Muscle of leg (tissue), 16 donors: ENCODE measurements around the gene CD47. TPM values are rescaled to one million over a fixed set of nuclear protein-coding genes. Genes with fewer than 3 reads are reported as not detected.

Experiments used
- DNase-seq: peaks from one replicate; pipeline ENCODE4 v3.0.0; 2013
- H3K27ac ChIP-seq: one replicate; pipeline ENCODE4 v1.5.1; 2013; ENCODE audit warnings: mild to moderate bottlenecking, low read length, control low read depth
- H3K27me3 ChIP-seq: one replicate; pipeline ENCODE4 v1.6.1; 2013; ENCODE audit warnings: low read length; ENCODE audit not compliant: control insufficient read depth, insufficient read depth
- H3K36me3 ChIP-seq: one replicate; pipeline ENCODE4 v1.6.1; 2013; ENCODE audit warnings: low read length; ENCODE audit not compliant: control insufficient read depth, insufficient read depth
- H3K4me1 ChIP-seq: one replicate; pipeline ENCODE4 v1.6.1; 2013; ENCODE audit warnings: low read length; ENCODE audit not compliant: control insufficient read depth, insufficient read depth
- H3K4me3 ChIP-seq: one replicate; pipeline ENCODE4 v1.5.1; 2013; ENCODE audit warnings: low read length, control low read depth
- H3K9me3 ChIP-seq: replicated peaks from 2 replicates; pipeline ENCODE4 v1.6.1; 2013; ENCODE audit warnings: low read depth, low read length; ENCODE audit not compliant: control insufficient read depth
- WGBS: methylation state at CpG from one replicate; pipeline ENCODE4 v1.1.5; 2013; ENCODE audit warnings: missing lambda C conversion rate; ENCODE audit not compliant: insufficient coverage; 5-methylcytosine and 5-hydroxymethylcytosine counted together
- long read RNA-seq, 11 donors: transcript quantifications; one replicate each; lab custom pipeline, GENCODE V29; 2026
- polyA plus RNA-seq, 8 donors: library from polyadenylated mRNA; unstranded; fragments of 120-200 nt; gene quantifications; one replicate each; pipeline versions ENCODE4 v1.2.1 to v1.2.3, GENCODE V29; 2013; ENCODE audit warnings: inconsistent platforms in 1 of 8, low replicate concordance in 1 of 8; ENCODE audit not compliant: insufficient read length in 8 of 8, insufficient read depth in 1 of 8
- total RNA-seq: library from RNA; stranded (reverse); fragments of 120-200 nt; gene quantifications from one replicate; pipeline ENCODE4 v1.2.4, GENCODE V29; 2013

Gene CD47
- total RNA-seq, result 67.7 TPM
- 10 to 100 TPM; 55.3 to 84.6 (median 73.0) TPM for polyA plus RNA-seq
- long read RNA-seq, donor 1, full-length matches to known transcripts, result 11 of 16 reads
- long read RNA-seq, donor 1, partial matches to known transcripts, result 5 of 16 reads
- long read RNA-seq, donor 1, other reads (novel, unspliced or antisense), result 0 of 16 reads
- long read RNA-seq, donor 2, full-length matches to known transcripts, result 2 of 2 reads
- long read RNA-seq, donor 2, partial matches to known transcripts, result 0 of 2 reads
- long read RNA-seq, donor 2, other reads (novel, unspliced or antisense), result 0 of 2 reads
- long read RNA-seq, donor 3, full-length matches to known transcripts, result 20 of 30 reads
- long read RNA-seq, donor 3, partial matches to known transcripts, result 10 of 30 reads
- long read RNA-seq, donor 3, other reads (novel, unspliced or antisense), result 0 of 30 reads
- long read RNA-seq, donor 4, full-length matches to known transcripts, result 12 of 12 reads
- long read RNA-seq, donor 4, partial matches to known transcripts, result 0 of 12 reads
- long read RNA-seq, donor 4, other reads (novel, unspliced or antisense), result 0 of 12 reads
- long read RNA-seq, donor 5, full-length matches to known transcripts, result 72 of 101 reads
- long read RNA-seq, donor 5, partial matches to known transcripts, result 29 of 101 reads
- long read RNA-seq, donor 5, other reads (novel, unspliced or antisense), result 0 of 101 reads
- long read RNA-seq, donor 6, full-length matches to known transcripts, result 45 of 71 reads
- long read RNA-seq, donor 6, partial matches to known transcripts, result 26 of 71 reads
- long read RNA-seq, donor 6, other reads (novel, unspliced or antisense), result 0 of 71 reads
- long read RNA-seq, donor 7, full-length matches to known transcripts, result 29 of 29 reads
- long read RNA-seq, donor 7, partial matches to known transcripts, result 0 of 29 reads
- long read RNA-seq, donor 7, other reads (novel, unspliced or antisense), result 0 of 29 reads
- long read RNA-seq, donor 8, full-length matches to known transcripts, result 23 of 23 reads
- long read RNA-seq, donor 8, partial matches to known transcripts, result 0 of 23 reads
- long read RNA-seq, donor 8, other reads (novel, unspliced or antisense), result 0 of 23 reads
- long read RNA-seq, donor 9, full-length matches to known transcripts, result 14 of 19 reads
- long read RNA-seq, donor 9, partial matches to known transcripts, result 5 of 19 reads
- long read RNA-seq, donor 9, other reads (novel, unspliced or antisense), result 0 of 19 reads
- long read RNA-seq, donor 10, full-length matches to known transcripts, result 44 of 51 reads
- long read RNA-seq, donor 10, partial matches to known transcripts, result 7 of 51 reads
- long read RNA-seq, donor 10, other reads (novel, unspliced or antisense), result 0 of 51 reads
- long read RNA-seq, donor 11, full-length matches to known transcripts, result 22 of 27 reads
- long read RNA-seq, donor 11, partial matches to known transcripts, result 5 of 27 reads
- long read RNA-seq, donor 11, other reads (novel, unspliced or antisense), result 0 of 27 reads

DNA sequence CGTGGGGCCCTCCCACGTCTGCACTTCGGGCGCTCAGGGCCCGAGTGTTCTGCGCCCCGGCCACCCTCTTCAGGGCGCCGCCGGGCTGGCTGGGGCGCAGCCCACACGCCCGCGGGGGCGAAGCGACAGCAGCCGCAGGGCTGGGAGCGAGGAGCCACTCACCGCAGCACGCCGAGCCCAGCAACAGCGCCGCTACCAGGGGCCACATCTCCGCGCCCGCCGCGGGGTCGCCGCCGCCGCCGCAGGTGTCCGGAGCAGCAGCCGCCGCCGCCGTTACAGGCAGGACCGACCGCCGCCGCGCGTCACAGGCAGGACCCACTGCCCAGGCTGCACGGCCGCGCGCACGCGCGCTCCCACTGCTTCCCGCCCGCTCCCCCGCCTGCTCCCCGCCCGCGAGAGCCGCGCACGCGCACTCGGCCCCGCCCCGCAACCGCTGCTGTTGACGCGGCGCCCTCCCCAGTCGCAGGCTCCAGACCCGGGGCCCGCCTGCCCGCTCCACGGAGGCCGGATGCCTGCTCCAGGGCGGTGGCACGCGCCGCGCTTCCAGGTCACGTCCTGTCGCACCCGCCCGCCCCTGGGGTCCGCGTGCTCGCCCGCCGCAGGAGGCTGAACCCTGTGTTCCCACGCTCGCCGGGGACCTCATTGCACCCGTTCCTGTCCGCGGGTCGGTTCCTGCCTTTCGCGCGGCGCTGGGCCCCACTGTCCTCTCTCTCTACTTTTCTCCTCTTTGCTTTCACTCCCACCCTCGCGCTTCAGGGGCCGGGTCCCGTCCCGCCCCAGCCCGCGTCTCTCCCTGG lies at the start of gene CD47:
CD47 (minus strand) TSS at position 331 of the 797 bp plus-strand sequence; CDS start at position 208, 123 bp downstream.
- no peaks in the 10 kb centered on the region for H3K9me3 ChIP-seq
- peak within 1 kb of the TSS; percentile 87 for H3K27ac ChIP-seq
- peaks cover 13% of the 10 kb centered on the region for H3K4me1 ChIP-seq
- peak; percentile 97 for DNase-seq
- H3K4me3 ChIP-seq, result peak within 1 kb of the TSS; percentile 70
- H3K27me3 ChIP-seq, result peaks cover 9% of the 10 kb centered on the region
- no peaks in the 10 kb centered on the region for H3K36me3 ChIP-seq
- under 1% methylated on average over 106 of the region's 106 CpGs for WGBS

- WGBS, result no CpG with 5 or more reads among the region's 5 CpGs
- Histone ChIP-seq H3K4me3 (no peak overlapping the region), H3K4me1 (no peaks in the 10 kb centered on the region), H3K9me3 (no peaks in the 10 kb centered on the region), H3K36me3 (no peaks in the 10 kb centered on the region), H3K27ac (no peak overlapping the region), H3K27me3 (no peaks in the 10 kb centered on the region)
- DNase-seq, result no peak
These were observed 46.6 kb upstream of the CD47 start for GRCh38 chr3:108137460-108137814.

DNA sequence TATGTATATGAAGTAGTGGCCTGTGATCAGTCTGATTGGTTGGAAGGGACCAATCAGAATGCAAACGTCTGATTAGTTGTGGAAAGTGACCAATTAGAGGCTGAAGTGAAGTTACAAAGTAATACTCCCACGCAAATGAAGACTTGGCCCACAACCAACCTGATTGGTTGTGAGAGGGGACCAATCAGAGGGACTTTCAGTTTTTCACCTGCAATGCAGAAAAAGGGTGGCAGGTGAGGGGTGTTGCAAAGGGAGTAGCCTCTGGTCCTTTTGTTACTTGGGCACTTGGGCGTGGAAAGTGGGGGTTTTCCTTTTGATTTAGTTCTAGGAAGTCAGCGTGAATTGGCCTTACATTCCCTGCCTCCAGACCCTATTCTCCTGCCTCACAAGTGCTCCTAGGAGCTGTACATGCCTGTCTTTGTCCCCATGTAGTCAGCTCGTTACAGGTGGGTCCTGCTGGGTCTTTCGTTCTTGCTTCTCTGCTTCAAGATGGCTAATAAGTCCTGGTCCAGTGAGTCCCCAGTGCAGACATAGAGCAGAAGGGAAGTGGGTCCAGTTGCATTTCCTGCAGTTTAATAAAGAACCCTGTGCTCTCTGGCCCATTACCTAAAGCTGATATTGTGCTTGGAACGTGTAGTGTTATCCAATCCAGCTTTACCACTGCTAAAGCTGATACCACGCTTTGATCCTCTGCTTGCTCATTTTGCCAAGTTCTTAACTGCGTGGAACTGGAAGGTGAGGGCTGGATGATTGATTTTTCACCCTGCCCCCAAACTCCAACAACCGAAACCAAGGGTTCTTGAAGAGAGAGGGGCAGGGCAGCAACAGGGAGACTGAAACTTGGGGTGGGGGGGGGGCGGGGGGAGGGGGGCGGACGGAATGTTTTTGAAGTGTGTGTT lies 46.0 kb upstream of the CD47 start:
- Histone ChIP-seq H3K36me3 (no peaks in the 10 kb centered on the region), H3K9me3 (no peaks in the 10 kb centered on the region), H3K4me3 (no peak overlapping the region), H3K27me3 (no peaks in the 10 kb centered on the region), H3K4me1 (no peaks in the 10 kb centered on the region), H3K27ac (no peak overlapping the region)
- no peak for DNase-seq
- WGBS, result 79% methylated on average over 5 of the region's 13 CpGs

- Histone ChIP-seq H3K27me3 (no peaks in the 10 kb centered on the region), H3K9me3 (no peaks in the 10 kb centered on the region), H3K4me1 (peaks cover 4% of the 10 kb centered on the region), H3K4me3 (no peak overlapping the region), H3K36me3 (no peaks in the 10 kb centered on the region), H3K27ac (no peak overlapping the region)
- DNase-seq, result no peak
- WGBS, result no CpG with 5 or more reads among the region's 1 CpG
These were observed 43.7 kb upstream of the CD47 start for GRCh38 chr3:108134555-108134880.

GRCh38 chr3:108133858-108134554 lies 43.2 kb upstream of the CD47 start:
- Histone ChIP-seq H3K27ac (no peak overlapping the region), H3K4me3 (no peak overlapping the region), H3K9me3 (no peaks in the 10 kb centered on the region), H3K27me3 (no peaks in the 10 kb centered on the region), H3K4me1 (peaks cover 4% of the 10 kb centered on the region), H3K36me3 (no peaks in the 10 kb centered on the region)
- no peak for DNase-seq
- WGBS, result no CpG with 5 or more reads among the region's 5 CpGs

- Histone ChIP-seq H3K27me3 (no peaks in the 10 kb centered on the region), H3K36me3 (no peaks in the 10 kb centered on the region), H3K4me3 (no peak overlapping the region), H3K4me1 (peaks cover 4% of the 10 kb centered on the region), H3K27ac (no peak overlapping the region), H3K9me3 (no peaks in the 10 kb centered on the region)
- DNase-seq, result no peak
These were observed 42.2 kb upstream of the CD47 start for GRCh38 chr3:108133048-108133369.

- Histone ChIP-seq H3K27ac (peak overlapping the region; percentile 43), H3K9me3 (no peaks in the 10 kb centered on the region), H3K4me3 (no peak overlapping the region), H3K4me1 (peaks cover 4% of the 10 kb centered on the region), H3K27me3 (no peaks in the 10 kb centered on the region), H3K36me3 (no peaks in the 10 kb centered on the region)
- no peak for DNase-seq
- 90% methylated on average over 6 of the region's 9 CpGs for WGBS
These were observed 40.8 kb upstream of the CD47 start for GRCh38 chr3:108131475-108132134.
